K562 (cell line): ENCODE results near the gene CD72. TPM values are rescaled to one million over a fixed set of nuclear protein-coding genes. Genes with fewer than 3 reads are reported as not detected.

Source experiments
- MAZ ChIP-seq, 2 experiments: fragments of 450-650 bp in 1 of 2; sonication (generic) in 1 of 2; formaldehyde crosslinking; IDR thresholded peaks in 1 of 2; conservative IDR thresholded peaks in 1 of 2; 2 replicates each; pipeline versions ENCODE4 v1.4.0 to v1.5.0; 2020; ENCODE audit warnings: mild to moderate bottlenecking in 1 of 2, missing genetic modification reagents in 1 of 2
- MECOM ChIP-seq: fragments of 250-450 bp; sonication (Bioruptor Pico); IDR thresholded peaks from 2 replicates; pipeline ENCODE4 v1.8.0; 2022; ENCODE audit warnings: inconsistent platforms
- RFX5 ChIP-seq: IDR thresholded peaks from 2 replicates; pipeline ENCODE4 v1.6.1; 2011; ENCODE audit warnings: low read depth, mild to moderate bottlenecking, improper control_type of control experiment, low read length
- ZFX ChIP-seq: sonication (generic); formaldehyde crosslinking; IDR thresholded peaks from 2 replicates; pipeline ENCODE4 v1.8.0; 2022; ENCODE audit warnings: mild to moderate bottlenecking, missing genetic modification reagents, moderate library complexity
- ZNF143 ChIP-seq: sonication (generic); formaldehyde crosslinking; IDR thresholded peaks from 2 replicates; pipeline ENCODE4 v1.9.0; 2022; ENCODE audit warnings: mild to moderate bottlenecking, missing genetic modification reagents
- ZNF408 ChIP-seq: fragments of 250-450 bp; sonication (Bioruptor Pico); IDR thresholded peaks from 2 replicates; pipeline ENCODE4 v1.4.0; 2020; ENCODE audit warnings: low read depth, mild to moderate bottlenecking, moderate library complexity
- ZNF584 ChIP-seq: fragments of 200-800 bp; sonication (Bioruptor generic); IDR thresholded peaks from 2 replicates; pipeline ENCODE4 v1.6.1; 2016; ENCODE audit warnings: low read depth, mild to moderate bottlenecking, missing genetic modification characterization, missing compliant biosample characterization
- polyA plus RNA-seq, 8 experiments: library from polyadenylated mRNA; depleted of rRNA in 4 of 8; stranded (reverse) in 5 of 8; unstranded in 3 of 8; fragments of >200 nt; fragmentation: Nextera tagmentation in 2 of 8; fragmentation: Illumina TruSeq in 1 of 8; extraction: Ambion mirVana in 2 of 8; extraction: Trizol in 1 of 8; gene quantifications; 2 replicates each; pipeline versions ENCODE4 v1.2.1 to v1.2.3, GENCODE V29; 2011 to 2014; ENCODE audit warnings: inconsistent platforms in 1 of 8, missing spikeins in 1 of 8
- total RNA-seq, 7 experiments: library from RNA; depleted of rRNA in 6 of 7; stranded (reverse); fragments of >200 nt in 6 of 7; fragmentation: Illumina TruSeq in 2 of 7; extraction: Trizol in 2 of 7; gene quantifications; 2 replicates each; pipeline versions ENCODE4 v1.2.1 to v1.2.3, GENCODE V29; 2011 to 2021; ENCODE audit warnings: low replicate concordance in 1 of 7
- TF ChIP-seq, protein P1 (sequence below): fragments of 450-650 bp; IDR thresholded peaks from 2 replicates; pipeline ENCODE4 v1.6.1; 2016; ENCODE audit warnings: antibody characterized with exemption
- TF ChIP-seq, protein P2 (sequence below): fragments of 450-650 bp; formaldehyde crosslinking; IDR thresholded peaks from 2 replicates; pipeline ENCODE4 v1.4.0; 2022; ENCODE audit warnings: mild to moderate bottlenecking, moderate library complexity

The CD72 gene
- total and polyA plus RNA-seq, 9 of the 15 experiments (the other 6 are each of a cell fraction or from before 2014, with no cell fraction given), result 0.11 to 0.78 (median 0.27) TPM; not detected in 1

DNA sequence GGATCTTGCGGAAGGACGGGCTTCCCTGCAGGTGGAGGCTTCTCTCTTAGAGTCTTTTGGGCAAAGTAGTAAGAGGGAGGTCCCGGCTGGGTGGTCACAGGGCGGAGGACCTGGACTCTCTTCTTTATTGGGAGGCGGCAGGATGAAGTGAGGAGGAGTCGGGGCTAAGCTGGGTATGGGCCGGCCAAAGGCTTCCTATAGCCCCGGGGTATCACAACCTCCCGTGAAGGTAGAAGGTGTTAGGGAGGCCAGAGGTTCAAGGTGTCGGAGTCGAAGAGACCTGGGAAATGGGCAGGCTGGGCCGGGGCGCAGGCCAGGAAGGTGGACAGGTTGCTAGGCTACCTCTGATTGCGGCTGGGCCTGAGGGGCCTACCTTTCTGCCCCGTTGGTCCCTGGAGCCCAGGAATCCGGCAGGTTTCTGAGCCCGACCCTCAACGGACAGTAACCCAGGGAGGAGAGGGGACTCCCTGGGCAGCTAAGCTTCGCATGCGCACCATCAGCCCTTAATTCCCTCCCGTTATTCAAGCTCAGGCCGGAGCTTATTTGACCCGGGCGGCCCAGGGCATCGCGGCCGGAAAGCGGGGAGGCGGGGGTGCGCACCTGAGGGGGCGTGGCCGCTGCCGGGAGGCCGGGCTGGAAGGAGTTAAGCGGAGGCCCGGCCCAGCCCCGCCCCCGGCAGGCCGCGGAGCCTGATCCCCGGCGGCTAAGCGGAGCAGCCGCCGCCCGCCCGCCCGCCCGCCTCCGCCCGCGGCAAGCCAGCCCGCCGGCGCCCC lies 13.4 kb downstream of the CD72 start, which contains the start of gene TESK1 (continued):
- TF ChIP-seq, protein P1, sequence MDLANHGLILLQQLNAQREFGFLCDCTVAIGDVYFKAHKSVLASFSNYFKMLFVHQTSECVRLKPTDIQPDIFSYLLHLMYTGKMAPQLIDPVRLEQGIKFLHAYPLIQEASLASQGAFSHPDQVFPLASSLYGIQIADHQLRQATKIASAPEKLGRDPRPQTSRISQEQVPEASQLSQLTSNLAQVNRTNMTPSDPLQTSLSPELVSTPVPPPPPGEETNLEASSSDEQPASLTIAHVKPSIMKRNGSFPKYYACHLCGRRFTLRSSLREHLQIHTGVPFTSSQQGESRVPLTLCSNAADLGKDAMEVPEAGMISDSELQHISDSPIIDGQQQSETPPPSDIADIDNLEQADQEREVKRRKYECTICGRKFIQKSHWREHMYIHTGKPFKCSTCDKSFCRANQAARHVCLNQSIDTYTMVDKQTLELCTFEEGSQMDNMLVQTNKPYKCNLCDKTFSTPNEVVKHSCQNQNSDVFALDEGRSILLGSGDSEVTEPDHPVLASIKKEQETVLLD, result no peak
- TF ChIP-seq ZNF408 (CRISPR knock-in tag) (no peak), ZNF143 (CRISPR knock-in tag) (no peak), MECOM (CRISPR knock-in tag) (no peak), RFX5 (no peak), ZFX (CRISPR knock-in tag) (peak; percentile 83), MAZ (CRISPR knock-in tag; conservative IDR thresholded peaks at IDR 0.05 in 1 of 2, IDR thresholded peaks at IDR 0.05 in 1 of 2) (peak in 1 of 2 experiments; percentile 67; a peak in 2 of 4 replicates), ZNF584 (CRISPR knock-in tag) (no peak)
- TF ChIP-seq, protein P2, sequence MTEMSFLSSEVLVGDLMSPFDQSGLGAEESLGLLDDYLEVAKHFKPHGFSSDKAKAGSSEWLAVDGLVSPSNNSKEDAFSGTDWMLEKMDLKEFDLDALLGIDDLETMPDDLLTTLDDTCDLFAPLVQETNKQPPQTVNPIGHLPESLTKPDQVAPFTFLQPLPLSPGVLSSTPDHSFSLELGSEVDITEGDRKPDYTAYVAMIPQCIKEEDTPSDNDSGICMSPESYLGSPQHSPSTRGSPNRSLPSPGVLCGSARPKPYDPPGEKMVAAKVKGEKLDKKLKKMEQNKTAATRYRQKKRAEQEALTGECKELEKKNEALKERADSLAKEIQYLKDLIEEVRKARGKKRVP (CRISPR knock-in tag), result no peak
